ENCODE results near the gene VWDE.

DNA sequence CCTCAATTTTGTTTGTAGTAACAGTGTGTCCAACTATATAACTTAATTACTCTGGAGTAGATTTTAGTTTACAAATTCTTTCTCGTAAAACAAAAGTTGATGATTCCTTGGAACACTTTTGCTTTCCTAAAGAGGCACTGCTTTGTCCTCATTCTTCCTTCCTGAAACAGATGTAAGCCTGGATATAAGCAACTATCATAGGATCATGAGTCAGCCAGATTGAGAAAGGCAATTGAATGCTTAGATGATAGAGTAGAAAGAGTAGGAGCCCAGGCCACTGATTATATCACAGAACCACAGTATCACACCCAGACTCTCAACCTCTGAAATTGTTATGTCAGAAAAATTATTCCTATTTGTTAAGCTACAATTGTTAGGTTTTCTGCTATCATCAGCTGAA is 122.6 kb downstream of the VWDE start:
- TF ChIP-seq POLR2A (IDR thresholded peaks at IDR 0.05) (no peak), CTCF (IDR thresholded peaks at IDR 0.05) (no peak), POLR2AphosphoS5 (IDR thresholded peaks at IDR 0.05) (no peak)
